Glomerular endothelial cell (primary cell): ENCODE data around the gene PYDC1. TPM values are rescaled to one million over a fixed set of nuclear protein-coding genes. Genes with fewer than 3 reads are reported as not detected.
"Not testable (repeated sequence)": the region's sequence is repeated elsewhere in the genome, so short reads cannot be mapped to it uniquely, and the experiment has no call there.

Experiments
- DNase-seq: peaks from one replicate; pipeline ENCODE4 v3.0.0-alpha.2; 2011; ENCODE audit warnings: low read depth, low spot score; ENCODE audit errors: extremely low read depth
- total RNA-seq: library from RNA; depleted of rRNA; stranded (reverse); fragments of >200 nt; gene quantifications from 2 replicates; pipeline ENCODE4 v1.2.3, GENCODE V29; 2015

PYDC1 gene
- not detected in 2 replicates for total RNA-seq

DNA sequence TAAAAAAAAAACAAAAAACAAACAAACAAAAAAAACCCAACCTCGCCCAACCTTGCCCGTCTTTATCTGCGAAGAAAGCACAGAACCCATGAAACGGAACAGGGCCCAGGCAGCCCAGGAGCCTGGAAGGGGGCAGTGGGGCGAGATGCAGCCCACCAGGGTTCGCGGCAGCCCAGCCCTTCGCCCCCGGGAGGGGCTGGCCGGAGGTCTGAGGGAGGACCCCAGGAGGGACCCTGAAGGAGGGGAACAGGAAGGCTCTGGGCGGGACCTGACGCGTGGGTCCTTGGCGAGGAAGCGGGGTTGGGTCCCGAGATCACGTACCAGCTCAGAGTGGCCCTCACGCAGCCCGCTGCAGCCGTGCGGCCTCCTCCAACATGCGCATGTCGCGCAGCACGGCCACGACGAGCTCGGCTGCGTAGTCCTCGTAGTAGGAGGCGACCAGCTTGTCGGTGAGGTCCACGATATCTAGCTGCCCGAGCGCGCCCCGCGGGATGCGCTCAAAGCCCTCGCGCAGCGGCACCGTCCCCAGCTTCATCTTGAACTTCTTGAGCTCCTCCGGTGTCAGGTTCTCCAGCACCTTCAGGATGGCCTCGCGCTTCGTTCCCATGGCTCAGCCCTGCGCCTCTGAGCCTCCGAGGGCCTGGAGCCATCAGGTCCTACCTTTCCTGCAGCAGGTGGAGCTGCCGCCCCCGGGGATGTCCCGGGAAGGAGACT is at the start of gene PYDC1:
Gene PYDC1 (minus strand): TSS at position 714 of the 714 bp plus-strand sequence. CDS start 107 bp downstream, at position 607.
- DNase-seq = no peak

DNA sequence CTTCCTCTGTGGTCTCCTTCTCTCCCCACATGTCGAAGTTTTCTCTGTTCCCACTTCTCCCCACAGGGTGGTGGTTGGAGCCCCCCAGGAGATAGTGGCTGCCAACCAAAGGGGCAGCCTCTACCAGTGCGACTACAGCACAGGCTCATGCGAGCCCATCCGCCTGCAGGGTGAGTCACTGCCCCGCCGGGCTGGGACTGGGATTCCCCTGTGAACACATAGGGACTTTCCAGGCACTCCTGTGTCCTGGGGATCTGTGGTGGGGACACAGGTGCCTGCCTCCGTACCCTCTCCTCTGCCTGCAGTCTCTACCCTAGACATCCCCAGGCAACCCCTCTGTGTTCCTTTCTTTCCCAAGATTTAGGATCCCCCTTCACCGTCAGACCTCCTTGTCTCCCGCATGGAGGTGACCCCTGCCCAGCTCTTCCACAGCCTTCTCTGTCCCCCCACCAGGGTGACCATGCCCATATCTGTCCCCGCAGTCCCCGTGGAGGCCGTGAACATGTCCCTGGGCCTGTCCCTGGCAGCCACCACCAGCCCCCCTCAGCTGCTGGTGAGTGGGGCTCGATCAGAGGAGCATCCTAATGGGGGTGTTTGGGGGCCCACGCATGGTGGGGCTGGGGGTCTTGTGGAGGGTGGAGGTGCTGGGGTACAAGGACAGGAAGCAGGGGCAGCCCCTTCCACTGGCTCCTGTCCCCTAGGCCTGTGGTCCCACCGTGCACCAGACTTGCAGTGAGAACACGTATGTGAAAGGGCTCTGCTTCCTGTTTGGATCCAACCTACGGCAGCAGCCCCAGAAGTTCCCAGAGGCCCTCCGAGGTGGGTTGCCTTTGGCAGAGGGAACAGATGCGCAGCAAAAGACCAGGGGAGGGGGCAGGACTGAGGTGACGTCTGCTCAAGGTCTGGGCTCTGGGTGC is 48.7 kb upstream of the PYDC1 start:
- no peak for DNase-seq

DNA sequence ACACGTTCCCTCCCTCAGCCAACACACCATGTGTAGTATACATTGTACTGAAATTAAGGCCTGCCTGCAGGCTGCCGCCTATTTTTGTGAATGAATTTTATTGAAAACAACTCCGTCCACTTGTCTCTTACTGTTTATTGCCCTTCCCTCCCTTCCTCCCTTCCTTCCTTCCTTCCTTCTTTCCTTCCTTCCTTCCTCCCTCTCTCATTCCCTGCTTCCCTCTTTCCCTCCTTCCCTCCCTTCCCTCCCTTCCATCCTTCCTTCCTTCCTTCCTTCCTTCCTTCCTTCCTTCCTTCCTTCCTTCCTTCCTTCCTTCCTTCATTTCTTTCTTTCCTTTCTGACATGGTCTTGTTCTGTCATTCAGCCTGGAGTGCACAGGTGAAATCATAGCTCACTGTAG is 45.1 kb upstream of the PYDC1 start:
- DNase-seq = no peak

DNA sequence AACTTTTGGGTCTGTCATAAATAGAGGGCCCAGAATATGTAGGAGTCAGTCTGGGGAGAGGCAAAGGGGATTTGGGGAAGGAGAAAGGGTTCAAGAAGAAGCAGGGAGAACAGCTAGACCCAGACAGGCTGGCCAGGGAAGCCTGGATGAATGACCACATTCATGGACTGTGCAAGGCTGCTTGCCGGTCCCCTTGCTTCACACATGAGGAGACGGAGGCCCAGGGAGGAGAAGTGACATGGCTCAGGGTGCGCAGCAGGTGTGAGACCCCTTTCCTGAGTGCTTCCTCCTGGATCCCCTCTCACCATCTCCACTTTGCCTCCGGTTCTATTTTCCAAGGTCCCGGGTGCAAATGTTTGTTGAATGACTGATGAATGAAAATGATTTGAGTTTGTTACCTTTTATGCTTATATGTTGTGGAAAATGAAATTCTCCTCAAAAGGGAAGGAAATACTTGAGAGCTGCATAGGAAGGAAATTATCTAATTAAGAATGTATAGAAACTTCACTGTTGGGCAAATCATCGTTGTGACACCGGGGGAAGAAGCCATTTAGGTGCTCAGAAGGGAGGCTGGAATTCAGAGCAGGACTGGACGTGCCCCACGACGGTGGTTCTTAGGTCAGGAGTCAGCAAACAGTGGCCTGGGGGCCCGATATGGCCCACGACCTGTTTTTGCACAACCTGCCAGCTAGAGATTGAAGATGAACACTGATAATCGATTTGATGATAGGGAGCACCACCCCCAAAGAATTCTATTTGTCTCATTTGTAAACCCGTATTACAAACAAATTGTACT is 43.4 kb upstream of the PYDC1 start:
- DNase-seq = no peak

DNA sequence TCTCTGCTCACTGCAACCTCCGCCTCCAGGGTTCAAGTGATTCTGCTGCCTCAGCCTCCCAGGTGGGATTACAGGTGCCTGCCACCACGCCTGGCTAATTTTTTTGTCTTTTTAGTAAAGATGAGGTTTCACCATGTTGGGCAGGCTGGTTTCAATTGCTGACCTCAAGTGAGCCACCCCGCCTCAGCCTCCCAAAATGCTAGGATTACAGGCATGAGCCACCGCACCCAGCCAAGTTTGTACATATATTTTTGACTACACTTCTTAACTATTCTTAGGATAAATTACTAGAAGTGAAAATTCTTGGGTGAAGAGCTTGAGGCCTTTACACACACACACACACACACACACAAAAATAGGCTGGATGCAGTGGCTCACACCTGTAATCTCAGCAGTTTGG is 41.4 kb upstream of the PYDC1 start:
- DNase-seq = no peak

DNA sequence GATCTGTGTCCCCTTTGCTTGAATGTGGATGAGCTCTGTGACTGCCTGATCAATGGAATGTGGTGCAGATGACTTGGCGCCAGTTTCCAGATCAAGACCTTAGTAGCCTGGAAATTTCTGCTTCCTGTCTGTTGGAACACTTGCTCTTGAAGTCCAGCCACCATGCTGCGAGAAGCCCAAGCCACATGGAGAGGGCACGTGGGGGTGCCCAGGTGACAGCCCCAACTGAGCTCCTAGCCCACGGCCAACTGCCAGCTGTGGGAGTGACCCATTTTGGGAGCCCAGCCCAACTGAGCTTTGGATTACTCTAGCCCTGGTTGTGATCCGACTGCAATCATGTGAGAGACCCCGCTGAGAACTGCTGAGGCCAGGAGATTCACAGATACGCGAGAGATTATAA is 39.5 kb upstream of the PYDC1 start:
- no peak for DNase-seq

DNA sequence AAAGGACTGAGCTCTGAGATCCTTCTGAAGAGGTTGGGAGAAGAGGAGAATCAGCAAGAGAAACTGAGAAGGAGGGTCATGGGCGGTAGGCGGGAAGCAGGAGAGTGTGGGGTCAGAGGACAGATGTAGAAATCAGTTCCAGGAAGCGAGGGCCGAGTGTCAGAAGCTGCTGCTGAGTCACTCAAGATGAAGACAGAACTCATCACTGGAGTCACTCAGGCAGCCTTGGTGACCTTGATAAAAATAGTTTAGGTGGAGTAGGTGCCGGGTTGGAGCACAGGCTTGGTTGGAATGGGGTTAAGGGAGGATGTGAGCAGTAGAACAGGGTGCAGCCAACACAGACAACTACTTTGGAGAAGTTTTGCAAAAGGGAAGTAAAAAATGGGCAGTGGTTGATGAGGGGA is 36.7 kb upstream of the PYDC1 start:
- no peak for DNase-seq

DNA sequence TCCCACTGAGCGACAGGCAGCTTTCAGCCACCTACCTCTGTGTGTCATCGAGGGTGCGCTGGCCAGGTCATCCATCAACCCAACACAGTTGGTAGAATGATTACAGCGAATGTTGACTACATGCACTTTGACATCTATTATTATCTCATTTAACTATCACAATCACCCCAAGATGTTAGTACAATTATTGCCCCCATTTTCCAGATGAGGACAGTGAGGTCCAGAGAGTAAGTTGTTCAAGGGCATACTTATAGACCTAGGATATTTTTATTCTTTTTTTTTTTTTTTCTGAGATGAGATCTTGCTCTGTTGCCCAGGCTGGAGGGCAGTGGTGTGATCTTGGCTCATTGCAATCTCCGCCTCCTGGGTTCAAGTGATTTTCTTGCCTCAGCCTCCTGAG is 34.5 kb upstream of the PYDC1 start:
- no peak for DNase-seq

DNA sequence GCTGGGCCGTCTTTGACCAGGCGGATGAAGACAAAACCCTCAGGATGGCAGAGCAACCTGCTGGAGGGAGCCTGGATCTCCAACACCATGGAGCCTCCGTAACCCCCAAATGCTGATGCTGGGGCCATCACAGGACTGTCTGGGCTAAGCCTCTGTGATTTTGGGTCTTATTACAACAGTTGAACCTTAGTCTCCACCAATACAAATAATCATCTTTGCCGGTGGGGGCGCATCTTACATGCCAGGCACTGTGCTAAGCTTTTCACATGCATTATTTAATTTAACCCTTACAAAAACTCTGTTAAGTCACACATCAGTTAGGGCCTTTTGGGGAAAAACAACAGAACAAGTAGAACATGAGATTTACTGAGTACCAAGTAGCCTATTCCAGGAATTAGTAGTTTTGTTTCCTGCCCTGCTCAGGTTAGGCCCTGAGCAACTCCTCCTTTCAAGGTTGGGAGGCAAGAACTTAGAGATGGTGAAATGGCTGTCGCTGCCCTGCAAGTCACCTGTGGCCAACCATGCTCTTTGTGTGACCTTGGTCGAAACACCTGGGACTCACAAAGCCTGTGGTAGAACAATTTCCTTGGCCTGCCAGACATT is 33.9 kb upstream of the PYDC1 start:
- no peak for DNase-seq

DNA sequence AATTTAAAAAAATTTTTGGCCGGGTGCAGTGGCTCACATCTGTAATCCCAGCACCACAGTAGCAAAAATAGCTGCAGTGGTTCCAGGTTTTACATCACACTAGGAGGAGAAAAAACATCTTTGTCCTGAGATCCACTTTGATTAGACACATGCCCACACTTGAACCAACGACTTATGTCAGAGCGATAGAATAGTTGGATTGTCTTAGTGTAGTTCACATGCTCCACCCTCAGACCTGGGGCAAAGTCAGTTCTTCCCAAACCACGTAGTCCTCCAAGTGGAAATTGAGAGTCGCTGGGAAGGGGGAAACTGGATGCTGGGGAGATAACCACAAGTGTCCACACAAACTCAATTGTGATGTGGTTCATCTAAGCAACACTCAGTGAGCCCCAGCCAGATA is 31.4 kb upstream of the PYDC1 start:
- DNase-seq = no peak

DNA sequence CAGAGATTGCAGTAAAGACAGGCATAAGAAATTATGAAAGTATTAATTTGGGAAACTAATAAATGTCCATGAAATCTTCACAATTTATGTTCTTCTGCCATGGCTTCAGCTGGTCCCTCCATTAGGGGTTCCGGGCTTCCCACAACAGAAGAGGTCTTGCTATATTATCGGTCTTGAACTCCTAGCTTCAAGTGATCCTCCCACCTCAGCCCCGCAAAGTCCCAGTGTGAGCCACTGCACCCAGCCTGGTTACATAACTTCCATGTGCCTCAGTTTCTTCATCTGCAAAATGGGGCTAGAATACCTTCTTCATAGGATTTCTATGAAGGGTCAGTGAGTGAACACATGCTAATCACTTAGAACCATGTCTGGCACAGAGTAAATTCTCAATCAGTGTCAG is 29.4 kb upstream of the PYDC1 start:
- DNase-seq = no peak

DNA sequence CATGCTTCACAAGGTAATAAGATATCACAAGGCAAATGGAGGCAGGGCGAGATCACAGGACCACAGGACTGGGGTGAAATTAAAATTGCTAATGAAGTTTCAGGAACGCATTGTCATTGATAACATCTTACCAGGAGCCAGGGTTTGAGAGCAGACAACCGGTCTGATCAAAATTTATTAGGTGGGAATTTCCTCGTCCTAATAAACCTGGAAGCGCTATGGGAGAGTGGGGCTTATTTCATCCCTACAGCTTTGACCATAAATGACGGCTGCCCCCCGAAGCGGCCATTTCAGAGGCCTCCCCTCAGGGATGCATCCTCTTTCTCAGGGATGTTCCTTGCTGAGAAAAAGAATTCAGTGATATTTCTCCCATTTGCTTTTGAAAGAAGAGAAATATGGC is 28.7 kb upstream of the PYDC1 start:
- DNase-seq = not testable (repeated sequence)

DNA sequence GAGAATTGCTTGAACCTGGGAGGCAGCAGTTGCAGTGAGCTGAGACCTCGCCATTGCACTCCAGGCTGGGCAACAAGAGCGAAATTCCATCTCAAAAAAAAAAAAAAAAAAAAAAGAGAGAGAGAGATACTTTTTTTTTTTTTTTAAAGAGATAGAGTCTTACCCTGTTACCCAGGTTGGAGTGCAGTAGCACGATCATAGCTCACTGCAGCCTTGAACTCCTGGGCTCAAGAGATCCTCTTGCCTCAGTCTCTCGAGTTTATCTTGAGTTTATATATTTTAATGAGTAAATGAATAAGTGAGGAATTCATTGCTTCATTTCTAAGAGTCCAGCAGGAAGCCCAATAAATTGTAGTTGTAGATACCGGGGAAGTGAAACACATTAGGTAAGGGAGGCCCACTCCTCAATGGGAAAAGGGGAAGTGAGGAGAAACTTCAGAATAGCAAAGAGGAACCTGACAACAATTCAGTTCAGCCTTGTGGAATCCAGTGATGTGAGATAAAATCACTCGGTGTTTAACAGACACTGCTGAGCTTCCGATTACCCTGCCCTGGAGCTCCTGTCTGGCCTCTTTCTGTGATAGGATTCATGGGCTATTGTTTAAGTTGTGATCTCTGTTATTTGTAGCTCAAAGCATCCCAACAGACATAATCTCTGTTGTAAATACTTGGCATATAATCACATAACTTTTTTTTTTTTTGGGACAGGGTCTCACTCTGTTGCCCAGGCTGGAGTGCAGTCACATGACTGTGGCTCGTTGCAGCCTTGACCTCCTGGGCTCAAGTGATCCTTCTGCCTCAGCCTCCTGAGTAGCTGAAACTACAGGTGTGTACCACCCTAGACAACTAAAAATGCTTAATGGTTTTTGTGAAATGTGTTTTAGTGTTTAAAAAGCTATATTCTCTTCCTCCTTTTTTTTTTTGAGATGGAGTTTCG is 27.1 kb upstream of the PYDC1 start:
- no peak for DNase-seq

DNA sequence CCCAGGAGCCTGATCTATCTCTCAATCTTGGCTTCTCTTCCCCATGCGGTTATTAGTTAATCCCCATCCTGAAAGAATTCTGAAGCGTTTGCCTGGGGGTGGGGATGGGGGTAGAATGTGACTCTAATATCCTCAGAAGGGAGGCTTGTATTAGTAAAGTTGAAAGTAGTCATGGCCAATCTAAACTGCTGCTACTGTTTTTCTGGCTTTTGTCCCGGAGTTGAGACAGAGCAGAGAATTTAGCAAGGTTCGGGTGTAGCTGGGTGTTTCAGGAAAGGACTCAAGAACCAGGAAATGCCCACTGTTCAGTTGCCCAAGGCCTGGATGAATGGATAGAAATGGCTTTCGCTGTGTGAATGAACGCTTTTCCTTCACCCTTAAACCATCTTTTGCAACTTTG is 25.3 kb upstream of the PYDC1 start:
- DNase-seq = no peak

DNA sequence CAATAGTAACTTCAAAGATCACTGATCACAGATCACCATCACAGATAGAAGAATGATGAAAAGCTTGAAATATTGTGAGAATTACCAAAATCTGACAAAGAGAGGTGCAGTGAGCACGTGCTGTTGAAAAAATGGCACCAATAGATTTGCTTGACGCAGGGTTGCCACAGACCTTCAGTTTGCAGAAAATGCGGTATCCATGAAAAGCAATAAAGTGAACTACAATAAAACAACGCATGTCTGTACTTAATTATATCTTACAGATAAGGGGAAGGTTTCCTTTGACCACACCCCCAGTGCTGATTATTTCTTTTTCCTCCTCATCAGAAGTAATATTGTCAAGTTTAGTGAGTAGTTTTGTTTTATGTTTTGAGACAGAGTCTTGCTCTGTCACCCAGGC is 21.1 kb upstream of the PYDC1 start:
- no peak for DNase-seq

DNA sequence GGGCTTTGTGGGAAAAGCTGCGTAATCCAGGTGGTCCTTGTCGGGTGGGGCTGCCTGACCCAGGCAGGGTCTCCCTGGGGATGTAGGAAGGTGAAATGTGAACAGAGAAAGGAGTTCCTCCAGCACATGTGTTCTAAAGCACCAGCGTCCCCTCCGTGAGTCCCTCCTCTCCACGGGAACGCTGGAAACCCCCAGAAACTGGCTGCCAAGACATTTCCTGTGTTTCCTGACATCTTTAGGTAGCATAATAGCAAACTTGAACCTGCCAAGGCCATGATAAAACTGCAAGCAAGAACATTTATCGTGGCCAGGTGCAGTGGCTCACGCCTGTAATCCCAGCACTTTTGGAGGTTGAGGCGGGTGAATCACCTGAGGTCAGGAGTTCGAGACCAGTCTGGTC is 12.6 kb upstream of the PYDC1 start:
- DNase-seq = no peak

DNA sequence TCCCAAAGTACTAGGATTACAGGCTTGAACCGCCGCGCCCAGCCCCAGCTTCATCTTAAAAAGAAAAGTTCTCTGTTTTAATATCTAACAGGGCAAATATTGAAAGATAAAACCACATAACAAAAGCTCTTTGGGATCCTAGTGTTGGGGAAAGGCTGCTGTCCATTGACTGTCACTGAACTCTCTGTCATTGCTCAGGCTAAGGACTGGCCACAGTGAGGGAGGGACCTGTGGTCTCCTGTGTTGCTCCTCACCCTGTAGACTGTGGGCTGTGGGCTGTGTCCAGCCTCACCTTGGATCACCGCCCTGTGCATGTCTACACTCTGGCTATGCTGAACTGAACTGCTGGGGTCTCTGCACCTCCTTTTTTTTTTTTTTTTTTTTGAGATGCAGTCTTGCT is 11.3 kb upstream of the PYDC1 start:
- DNase-seq = no peak

DNA sequence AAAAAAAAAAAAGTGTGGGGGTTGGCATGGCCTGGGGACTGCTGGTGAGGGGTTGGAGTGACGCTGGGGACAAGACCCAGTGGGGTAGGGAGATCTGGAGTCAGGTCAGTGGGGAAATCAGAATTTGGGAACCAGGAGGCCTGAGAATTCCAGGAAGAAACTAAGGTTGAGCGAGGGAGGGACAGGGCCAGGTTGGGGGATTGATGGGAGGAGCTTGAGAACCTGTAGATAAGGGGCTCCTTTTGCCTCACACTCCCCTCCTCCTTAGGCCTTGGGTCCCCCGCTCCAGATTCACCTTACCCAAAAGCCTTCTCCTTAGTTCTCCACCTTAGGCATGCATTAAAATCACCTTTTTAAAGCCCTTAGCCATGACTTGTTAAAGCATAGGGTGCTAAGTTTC is 8.3 kb upstream of the PYDC1 start:
- no peak for DNase-seq

DNA sequence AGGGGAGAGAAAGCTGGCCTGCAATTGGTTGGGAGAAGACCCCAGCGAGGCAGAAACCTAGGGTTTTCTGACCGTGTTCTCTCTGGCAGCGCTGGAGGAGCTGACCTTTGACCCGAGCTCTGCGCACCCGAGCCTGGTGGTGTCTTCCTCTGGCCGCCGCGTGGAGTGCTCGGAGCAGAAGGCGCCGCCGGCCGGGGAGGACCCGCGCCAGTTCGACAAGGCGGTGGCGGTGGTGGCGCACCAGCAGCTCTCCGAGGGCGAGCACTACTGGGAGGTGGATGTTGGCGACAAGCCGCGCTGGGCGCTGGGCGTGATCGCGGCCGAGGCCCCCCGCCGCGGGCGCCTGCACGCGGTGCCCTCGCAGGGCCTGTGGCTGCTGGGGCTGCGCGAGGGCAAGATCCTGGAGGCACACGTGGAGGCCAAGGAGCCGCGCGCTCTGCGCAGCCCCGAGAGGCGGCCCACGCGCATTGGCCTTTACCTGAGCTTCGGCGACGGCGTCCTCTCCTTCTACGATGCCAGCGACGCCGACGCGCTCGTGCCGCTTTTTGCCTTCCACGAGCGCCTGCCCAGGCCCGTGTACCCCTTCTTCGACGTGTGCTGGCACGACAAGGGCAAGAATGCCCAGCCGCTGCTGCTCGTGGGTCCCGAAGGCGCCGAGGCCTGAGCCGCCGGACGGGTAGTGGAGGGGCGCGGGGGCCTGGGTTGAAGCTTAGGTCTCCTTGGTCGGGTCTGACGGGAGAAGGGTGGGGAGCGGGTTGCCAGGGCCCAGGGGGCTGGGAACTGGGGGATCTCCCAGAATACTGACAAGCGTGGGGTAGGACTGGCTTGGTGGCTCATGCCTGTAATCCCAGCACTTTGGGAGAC is 7.4 kb upstream of the PYDC1 start:
- no peak for DNase-seq
